ENCODE measurements around the gene TMEM86A.

TMEM86A gene

DNA sequence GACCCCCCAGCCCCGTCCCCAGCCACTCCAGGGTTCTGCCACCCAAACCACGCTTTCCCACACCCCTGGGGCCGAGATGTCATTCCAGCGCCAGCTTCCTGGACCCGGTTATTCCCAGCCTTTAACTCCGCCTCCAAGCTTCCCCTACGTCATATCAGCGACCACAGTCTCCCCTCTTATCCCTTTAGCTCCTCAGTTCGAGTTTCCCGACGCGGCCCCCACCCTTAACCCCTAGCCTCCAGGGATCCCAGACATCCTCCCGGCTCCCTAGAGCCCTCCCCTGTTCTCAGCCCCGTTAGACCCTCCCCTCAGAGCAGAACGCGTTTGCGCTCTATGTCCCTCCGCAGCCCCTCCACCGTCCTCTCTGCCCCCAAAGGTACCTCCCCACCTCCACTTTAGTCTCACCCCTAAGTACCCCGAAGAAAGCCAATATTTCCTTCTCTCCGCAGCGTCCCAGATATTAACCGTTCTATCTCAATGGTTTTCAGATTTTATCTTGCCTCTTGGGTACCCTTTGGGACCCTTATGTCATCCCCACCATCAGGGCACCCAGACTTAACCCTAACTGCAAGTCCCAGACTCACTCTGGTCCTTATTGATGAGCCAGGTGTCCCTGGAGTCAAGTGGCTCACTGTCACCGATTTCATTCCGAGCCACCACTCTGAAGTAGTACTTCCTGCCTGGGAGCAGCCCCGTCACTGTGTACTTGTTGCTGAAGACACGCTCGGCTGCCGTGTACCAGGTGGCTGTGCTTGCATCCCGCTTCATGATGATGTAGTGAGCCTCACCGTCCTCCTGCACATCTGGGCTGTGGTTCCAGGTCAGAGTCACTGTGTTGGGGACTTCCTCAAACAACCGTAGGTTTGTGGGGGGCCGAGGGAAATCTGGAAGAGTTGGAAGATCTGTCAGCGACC is 8.0 kb downstream of the TMEM86A start:
- peak; percentile 69 for DNase-seq (ENCODE audit: low read depth)
- TF ChIP-seq, protein P1, sequence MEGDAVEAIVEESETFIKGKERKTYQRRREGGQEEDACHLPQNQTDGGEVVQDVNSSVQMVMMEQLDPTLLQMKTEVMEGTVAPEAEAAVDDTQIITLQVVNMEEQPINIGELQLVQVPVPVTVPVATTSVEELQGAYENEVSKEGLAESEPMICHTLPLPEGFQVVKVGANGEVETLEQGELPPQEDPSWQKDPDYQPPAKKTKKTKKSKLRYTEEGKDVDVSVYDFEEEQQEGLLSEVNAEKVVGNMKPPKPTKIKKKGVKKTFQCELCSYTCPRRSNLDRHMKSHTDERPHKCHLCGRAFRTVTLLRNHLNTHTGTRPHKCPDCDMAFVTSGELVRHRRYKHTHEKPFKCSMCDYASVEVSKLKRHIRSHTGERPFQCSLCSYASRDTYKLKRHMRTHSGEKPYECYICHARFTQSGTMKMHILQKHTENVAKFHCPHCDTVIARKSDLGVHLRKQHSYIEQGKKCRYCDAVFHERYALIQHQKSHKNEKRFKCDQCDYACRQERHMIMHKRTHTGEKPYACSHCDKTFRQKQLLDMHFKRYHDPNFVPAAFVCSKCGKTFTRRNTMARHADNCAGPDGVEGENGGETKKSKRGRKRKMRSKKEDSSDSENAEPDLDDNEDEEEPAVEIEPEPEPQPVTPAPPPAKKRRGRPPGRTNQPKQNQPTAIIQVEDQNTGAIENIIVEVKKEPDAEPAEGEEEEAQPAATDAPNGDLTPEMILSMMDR (IDR thresholded peaks at IDR 0.05; ENCODE audit: insufficient read depth, low read depth, low read length, missing control alignments): no peak
- H3K4me3 ChIP-seq (ENCODE audit: low read depth, low read length): peak overlapping the region; percentile 51

DNA sequence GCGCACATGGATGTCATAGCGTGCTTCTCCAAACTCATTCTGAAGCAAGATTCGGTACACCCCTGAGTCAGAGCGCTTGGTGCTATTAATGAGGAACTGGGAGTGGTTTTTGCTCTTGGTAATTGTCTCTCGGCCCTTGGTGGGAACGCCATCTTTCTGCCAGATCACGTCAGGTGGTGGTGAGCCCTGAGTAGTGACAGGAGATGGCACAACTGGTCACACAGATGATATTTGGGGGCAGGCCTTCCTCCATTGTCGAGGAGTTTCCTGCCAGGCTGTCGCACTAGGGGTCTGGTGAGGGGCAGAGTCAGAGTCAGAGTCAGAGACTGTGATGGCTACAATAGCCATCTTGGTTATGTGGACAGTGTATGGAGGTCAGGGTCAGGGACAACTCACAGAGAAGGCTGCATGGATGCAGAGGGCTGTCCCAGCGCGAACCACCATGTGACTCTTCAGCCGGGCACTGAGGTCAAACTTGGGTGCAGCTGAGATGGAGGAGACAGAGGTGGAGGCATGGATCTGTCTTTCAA is 9.3 kb downstream of the TMEM86A start:
- no peak overlapping the region for H3K4me3 ChIP-seq (ENCODE audit: low read depth, low read length)
- DNase-seq (ENCODE audit: low read depth): no peak
- TF ChIP-seq, protein P1 (IDR thresholded peaks at IDR 0.05; ENCODE audit: insufficient read depth, low read depth, low read length, missing control alignments): no peak

DNA sequence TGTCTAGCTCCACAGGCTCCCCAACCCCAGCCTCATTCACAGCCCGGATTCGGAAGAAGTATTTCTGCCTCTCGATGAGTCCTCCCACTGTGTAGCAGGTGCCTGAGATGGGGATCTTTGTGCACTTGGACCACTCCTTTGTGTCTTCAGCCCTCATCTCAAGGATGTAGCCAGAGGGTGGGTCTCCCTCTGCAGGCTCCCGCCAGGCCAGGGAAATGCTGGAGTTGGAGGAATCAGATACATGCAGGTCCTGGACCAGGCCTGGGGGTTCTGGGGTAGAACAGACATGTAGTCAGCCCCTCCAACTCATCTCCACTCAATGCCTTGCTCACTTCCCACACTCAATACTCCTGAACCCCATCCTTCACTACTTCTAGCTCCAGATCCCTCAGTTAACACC is 10.8 kb downstream of the TMEM86A start:
- H3K4me3 ChIP-seq (ENCODE audit: low read depth, low read length): no peak overlapping the region
- DNase-seq (ENCODE audit: low read depth): no peak
- TF ChIP-seq, protein P1 (IDR thresholded peaks at IDR 0.05; ENCODE audit: insufficient read depth, low read depth, low read length, missing control alignments): no peak

DNA sequence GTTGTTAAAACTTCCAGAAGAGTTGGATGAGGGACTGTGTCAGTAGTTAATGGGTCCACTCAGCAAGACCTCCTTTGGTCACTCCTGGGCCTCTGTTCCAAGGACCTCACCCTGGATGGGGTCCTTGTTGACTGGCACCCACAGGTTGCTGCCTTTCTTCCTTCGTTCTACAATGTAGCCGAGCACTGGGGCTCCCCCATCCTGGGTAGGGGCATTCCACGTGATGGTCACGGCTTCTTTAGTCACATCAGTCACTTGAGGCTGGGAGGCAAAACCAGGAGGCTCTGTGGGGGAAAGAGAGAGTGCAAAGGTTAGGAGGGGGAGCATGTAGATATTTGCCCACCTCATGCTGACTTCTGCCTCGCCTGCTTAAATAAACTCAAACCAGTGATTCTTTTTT is 12.0 kb downstream of the TMEM86A start:
- TF ChIP-seq, protein P1 (IDR thresholded peaks at IDR 0.05; ENCODE audit: insufficient read depth, low read depth, low read length, missing control alignments): no peak

DNA sequence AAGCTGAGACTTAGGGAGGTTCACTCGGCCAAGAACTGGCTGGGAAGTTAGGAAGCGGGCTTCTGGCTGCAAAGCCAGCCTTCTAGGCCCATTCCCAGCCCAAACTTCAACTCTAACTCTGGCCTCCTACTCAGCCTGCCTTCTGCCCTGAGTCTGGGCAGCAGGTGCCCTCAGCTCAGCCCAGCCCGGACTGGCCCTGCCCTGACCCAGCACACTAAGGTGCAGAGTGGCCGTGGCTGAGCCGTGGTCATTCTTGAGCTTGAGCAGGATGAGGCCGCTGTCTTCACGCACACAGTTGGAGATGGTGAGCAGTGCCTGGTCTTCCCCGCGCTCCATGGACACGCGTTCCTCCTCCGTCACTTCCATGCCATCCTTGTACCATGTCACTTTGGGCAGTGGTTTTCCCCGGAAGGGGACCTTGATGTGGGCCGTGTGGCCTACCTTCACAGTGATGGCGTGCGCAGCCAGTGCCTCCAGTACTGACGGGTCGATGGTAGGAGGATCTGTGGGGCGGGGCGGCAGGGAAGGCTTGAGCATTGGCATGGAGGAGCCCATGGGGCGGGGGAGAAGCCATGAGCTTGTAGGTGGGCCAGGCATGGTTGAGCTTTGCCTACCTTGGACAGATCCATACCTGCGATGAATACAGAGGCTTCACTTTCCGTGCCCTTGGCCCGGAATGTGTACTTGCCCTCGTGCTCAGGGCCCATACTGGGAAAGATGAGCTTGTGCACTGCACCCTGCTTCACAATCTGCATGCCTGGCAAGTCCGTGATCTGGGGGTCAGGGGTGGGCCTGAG is 15.3 kb downstream of the TMEM86A start:
- TF ChIP-seq, protein P1 (IDR thresholded peaks at IDR 0.05; ENCODE audit: insufficient read depth, low read depth, low read length, missing control alignments): no peak
- H3K4me3 ChIP-seq (ENCODE audit: low read depth, low read length): no peak overlapping the region
- no peak for DNase-seq (ENCODE audit: low read depth)

More for the DNA sequence above, 12.0 kb downstream of the TMEM86A start:
- H3K4me3 ChIP-seq (ENCODE audit: low read depth, low read length): no peak overlapping the region
- DNase-seq (ENCODE audit: low read depth): peak; percentile 23

DNA sequence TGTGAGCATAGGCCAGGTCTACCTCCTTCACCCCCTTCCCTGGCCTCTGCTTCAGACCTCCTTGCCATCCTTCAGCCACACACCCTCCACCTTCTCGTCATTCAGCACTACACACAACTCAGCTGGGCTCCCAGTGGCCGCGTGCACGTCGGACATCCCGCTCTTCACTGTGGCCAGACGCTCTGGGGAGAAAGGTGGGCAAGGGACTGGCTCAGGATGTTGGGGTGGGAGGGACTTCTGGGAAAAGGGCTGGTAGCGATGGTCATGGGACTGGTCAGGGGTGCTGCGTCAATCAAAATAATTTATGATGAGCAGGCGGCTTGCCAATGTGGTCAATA is 15.8 kb downstream of the TMEM86A start:
- TF ChIP-seq, protein P1 (IDR thresholded peaks at IDR 0.05; ENCODE audit: insufficient read depth, low read depth, low read length, missing control alignments): no peak
- DNase-seq (ENCODE audit: low read depth): no peak

More for the DNA sequence above, 15.8 kb downstream of the TMEM86A start:
- no peak overlapping the region for H3K4me3 ChIP-seq (ENCODE audit: low read depth, low read length)

Data from GM12865 (cell line).